ENCODE results near the gene CEP131.
"Not testable (repeated sequence)": the region's sequence is repeated elsewhere in the genome, so short reads cannot be mapped to it uniquely, and the experiment has no call there.

CEP131 gene

DNA sequence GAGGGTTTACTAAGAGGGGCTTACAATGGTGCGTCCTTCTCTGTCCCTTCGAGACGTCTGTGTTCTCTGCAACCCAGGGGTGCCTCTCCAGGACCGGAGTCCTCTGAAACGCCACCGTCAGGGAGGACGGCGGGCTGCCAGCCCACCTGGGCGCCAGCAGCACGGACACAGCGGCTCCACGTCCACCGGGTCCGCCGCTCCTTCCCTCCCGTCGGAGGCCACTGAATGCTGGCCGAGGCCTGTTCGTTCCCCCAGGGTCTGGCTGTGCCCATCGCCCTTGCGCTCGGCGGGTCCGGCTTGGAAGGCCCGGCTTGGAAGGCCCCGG is 15.7 kb upstream of the CEP131 start:
- no peak for DNase-seq

DNA sequence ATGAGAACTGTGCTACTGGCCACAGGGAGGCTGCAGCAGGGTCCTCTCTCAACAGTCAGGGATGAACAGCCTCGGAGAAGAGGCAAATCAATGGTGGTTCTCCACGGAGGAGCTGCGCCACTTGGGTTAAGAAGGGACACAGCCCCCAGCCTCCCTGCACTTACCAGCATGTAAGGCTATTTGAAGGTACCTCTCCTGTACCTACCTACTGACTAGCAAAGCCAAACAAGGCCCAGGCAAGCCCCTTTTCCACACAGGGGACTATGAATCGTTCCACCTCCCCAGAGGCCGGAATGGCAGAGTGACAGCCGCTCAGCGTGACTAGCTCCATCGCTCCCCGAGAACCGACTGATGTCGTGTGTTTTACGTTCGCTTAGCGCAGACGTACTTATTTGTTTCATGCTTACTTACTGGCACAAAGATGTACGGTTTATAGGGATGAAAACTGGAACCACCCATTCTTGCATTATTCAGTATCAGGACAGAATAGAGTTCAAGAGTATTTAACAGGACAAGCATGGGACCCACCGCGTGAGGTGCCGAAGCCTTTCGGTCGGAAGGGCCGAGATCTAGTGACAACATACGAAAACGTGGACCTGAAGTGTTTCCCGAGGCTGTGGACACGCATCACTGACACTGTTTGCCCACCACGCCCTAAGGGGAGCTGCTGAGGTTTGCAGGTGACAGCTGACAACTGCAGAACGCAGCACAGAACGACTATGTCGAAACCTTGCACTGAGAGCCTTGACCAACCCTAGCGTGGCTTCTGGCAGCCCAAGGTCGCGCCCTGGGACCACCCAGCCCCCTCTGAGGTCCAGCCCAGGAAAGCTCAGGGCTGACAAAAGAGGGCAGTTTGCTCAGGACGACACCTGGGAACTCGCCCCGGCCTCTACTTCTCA is 15.1 kb upstream of the CEP131 start:
- no peak for DNase-seq

DNA sequence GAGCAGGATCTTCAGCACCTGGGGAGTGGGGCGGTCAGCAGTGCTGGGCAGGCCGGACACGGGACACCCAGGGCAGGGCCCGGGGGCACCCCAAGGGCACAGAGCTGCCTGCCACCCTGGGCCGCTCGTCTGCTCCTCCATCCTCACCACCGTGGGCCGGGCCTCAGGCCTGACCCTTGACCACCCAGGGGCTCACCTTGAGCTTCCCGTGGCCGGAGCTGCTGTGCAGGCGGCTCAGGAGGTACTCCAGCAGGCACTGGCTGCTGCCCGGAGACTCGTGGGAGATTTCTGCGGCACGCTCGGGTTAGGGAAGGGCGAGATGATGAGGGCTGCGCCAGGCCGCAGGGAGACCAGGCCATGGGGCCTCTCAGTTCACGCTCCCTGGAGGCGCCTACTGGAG is 14.0 kb upstream of the CEP131 start:
- DNase-seq, result no peak

DNA sequence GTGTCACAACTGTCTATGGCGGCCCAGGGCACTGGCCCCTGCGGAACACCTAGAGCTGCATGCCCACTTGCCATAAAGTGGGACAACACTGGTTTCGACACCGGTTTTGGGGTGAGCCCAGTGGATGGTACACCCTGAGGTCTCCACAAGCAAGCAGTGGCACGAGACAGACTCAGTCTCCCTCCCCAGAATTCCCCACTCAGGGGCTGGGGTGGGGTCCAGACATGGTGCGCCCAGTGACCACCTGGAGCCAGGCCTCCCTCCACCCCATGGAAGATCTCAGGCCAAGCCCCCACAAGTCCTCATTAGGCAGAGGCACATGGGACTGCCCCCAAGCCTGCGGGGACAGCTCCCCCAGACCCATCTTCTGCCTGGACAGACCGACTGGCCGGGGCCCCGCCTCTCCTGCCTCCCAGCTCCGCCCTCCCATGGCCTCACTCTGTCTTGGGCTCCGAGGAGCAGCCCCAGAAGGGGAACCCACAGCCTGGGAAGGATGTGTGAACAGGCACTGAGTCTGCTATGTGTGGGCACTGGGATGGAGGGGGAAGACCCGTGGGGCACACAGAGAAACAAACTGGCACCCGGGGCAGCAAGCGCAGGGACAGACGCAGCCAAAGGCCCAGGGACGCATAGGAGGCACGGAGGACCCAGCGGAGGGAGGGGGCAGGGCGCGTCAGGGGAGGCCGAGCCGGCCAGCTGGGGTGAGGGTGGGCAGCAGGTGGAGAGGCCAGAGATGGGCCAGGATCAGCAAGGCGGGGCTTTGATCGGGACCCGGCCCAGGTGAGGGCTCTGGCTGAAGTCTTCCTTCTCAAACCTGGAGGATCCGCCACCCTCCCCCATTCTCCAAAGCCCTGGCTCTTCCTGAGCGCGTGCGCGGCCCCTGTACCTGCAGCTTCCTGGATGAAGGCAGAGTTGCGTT is 13.3 kb upstream of the CEP131 start:
- DNase-seq, result no peak

DNA sequence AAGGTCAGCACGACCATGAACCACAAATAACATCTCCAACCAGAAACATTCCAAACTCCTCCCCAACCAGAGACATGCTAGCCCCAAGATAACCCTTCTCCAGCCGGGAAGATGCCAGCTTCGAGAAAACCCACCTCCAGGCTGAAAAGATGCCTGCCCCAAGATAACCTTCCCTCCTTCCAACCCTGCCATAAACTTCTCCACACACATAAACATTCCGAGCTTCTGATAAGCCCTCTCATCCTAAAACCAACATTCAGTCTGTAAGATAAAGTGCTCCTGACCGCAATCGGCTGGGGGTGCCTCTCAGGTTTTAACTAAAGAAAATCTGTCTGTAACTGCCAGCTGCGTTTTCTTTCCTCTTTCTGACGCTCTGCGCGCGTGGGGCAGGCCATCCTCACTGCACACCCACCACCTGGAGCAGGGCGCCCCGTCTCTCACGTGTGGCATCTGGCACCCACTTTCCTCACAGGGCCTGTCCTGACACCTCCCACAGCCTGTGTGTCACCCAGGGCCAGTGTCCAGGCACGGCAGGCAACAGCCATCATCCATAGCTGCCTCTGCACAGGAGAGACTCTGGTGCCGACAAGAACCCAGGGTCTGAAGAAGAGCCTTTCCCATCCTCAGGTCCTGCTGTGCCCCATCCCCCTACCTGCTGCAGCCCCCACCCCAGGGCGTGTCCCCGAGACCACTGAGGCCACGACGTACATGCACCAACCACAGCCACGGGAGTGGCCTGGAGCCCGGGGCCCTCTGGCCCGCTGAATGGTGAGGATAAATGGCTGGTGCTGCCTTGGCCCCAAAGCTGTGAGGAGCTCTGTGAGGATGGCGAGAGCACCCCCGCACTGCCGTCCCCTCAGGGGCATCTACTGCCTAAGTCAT is 12.4 kb upstream of the CEP131 start:
- DNase-seq, result no peak

DNA sequence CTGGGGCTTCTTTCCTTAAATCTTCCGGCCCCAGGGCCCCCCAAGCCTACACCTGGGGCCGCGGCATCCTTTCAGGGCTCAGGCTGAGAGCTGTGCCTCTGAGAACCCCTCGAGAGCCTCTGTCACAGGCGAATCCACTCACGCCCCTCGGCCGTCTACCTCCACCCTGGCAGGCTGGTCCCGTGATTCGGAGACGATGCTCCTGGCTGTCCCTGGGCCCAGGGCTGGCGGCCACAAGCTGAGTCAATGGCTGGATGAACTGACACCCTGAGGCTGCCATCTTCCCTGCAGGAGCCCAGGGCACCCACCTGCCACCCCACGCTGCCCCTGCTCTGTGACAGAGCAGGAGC is 11.7 kb upstream of the CEP131 start:
- DNase-seq, result no peak

DNA sequence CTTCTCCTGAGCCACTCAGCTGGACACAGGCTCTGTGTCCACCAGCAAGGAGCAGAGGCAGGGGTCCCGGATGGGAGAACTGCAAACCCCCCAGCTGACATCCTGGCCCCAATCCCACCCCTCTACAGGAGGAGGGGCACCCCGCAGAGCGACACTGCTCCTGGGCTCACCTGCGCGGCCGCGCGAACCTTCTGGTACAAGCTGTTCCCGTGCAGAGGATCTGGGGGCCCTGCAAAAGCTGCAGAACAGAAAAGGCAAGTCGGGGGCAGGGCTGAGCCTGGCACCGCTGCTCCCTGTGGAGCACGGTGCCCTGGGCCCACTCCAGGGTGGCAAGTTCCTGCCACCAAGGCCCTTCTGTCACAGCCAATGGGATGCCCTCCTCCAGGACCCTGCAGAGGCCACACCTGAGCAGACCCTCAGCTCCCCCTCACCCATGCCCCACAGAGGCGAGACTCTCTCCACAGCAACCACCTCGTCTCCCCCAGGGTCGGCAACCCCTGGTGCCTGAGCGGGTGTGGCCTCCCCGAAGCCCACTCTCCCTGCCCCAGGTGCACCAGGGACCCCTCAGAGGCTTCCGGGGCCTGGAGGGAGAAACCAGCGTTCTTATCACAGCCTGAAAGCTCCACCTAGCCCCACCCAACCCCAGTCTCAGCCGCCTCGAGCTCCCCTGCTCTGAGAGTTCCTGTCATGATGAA is 11.2 kb upstream of the CEP131 start:
- DNase-seq, result no peak

DNA sequence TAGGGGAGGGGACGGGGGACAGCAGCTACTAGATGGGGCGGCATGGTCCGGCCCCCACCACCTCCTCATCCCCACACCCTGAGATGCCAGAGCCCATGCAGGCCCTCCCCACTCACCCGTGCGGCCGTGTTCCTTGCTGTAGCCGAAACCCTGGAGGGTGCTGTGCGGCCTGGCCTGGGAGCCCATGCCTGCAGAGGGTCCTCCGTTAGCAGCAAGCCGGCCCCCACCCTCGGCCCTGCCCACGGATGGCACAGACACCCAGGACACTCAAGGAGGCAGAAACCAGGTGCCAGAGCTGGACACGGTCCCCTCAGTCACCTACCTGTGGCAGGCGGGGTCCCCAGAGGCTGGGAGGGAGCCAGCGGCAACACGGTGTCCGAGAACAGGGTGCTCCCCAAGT is 10.6 kb upstream of the CEP131 start:
- DNase-seq, result no peak

DNA sequence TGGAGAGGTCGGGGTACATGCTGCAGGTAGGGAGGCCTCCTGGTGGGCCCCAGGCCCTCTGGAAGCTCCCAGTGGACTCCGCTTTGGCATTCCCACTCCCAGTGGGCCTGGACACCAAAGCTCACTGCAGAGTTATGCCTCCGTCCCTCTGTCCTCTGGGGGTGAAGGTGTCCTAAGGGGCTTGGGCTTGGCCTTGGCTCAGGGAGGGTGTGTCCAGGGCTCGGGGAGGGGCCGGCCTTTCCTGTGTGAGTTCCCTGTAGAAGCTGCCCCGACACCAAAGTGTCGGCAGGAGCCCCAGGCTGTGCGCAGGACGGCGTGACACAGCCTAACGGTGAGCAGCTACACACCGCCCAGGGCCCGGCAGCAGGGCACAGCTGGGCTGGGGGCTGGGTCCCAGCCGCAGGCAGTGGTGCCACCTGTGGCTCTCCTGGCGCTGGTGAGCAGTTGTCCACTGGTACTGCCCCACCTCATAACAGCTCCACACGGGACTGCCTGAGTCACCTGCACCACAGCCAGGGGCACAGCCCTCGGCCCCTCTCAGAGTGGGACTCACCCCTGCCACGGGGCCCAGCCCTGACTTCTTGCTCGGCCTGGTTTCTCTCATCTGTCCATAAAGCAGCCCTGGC is 10.0 kb upstream of the CEP131 start:
- DNase-seq, result no peak

DNA sequence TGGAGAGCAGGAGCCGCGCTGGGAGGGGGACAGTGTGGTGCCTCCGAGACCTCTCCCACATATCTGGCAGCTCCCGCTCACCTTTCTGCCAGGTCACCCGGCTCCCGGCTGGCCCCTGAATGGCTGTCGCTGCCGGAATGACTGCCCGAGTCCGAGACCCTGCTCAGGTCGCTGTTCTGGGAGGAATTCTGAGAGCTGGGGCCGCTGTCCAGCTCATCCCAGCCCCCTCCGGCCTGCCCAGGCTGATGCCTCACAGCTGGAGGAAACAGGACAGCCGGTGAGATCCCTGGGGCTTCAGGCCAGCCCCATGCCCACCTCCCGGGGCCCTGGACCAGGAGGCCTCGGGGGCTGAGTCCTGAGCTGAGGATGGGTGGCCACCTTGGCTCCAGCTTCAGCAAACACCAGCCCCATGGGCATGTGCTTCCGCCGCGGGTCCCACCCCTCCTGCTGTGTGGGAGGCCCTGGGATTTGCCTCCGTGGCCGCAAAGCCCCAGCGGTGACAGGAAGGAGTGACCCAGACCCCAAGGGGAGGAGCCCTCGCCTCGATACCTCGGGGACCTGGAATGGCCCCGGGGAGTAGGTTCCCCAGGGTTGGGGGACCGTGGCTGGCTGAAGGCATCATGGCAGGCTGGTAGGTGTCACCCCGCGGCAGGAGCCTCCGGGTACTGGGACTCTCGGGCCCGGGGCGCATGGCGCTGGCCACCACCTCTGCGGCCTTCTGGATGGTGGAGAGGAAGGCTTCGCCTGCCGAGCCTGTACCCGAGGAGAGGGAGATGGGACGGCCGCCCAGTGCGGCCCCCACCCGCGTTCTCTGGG is 9.2 kb upstream of the CEP131 start:
- DNase-seq, result no peak

DNA sequence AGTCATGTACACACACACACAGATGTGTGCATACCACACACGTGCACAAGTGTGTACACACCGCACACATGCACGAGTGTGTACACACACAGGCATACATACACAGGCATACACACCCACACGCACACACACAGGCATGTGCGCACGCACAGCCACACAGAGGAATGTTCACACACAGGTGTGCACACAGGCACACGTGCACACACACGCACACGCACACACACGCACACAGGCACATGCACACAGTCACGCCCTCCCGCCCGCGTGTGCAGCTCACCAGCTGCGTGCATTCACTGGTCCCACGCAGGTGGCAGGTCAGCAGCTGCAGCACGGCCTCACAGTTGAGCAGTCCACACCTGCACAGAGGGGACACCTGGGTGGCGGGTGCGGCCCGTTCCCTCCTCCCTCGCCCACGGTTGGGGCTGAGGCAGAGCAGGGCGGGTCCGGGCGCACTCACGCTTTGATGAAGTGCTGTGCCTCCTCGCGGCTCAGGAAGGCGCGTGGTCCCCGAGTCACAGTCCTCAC is 8.4 kb upstream of the CEP131 start:
- no peak for DNase-seq

DNA sequence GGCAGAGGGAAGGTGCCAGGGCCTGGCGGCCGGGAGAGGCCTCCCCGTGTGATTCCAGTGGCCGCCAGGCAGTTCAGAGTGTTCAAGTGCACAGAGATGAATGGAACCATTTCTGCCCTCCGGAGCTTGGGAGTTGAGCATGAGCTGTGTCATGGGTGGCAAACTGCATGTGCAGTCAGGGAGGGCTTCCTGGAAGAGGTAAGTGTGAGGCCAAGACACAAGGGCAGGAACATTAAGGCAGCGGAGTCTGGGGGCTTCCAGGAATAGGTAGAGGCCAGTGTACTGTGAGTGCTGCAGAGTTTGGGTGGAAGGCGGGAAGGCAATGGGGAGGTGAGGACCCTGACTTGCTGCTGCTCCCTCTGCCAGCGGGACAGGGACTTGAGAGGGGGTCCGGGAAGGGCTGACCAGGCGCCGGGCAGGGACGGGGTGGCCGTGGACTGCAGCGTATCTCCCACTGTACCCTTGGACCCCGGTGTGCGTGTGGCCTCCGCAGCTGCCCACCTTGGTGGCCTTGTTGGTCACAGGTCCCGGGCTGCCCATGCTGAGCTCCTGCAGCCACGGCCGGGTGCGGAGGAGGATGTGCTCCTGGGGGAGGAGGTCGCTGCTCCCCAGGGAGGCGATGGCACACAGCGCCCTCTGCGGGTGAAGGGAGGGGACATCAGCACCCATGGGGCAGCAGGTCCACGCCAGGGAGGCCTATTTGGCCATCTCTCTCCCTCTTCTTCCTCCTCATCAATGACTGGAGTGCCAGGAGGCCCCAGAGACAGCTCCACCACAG is 7.5 kb upstream of the CEP131 start:
- no peak for DNase-seq

DNA sequence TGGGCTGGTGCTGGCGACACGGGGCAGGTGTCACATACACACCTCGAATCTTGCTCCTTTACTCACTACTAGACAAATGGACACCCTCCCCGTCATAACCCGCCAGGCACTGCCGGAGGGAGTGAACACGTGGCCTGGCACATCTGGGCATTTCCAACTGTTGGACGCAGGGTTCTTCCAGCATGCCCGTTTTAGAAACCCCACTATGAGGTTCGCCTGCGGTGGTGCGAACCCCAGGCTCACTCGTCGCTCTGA is 6.8 kb upstream of the CEP131 start:
- DNase-seq, result no peak

DNA sequence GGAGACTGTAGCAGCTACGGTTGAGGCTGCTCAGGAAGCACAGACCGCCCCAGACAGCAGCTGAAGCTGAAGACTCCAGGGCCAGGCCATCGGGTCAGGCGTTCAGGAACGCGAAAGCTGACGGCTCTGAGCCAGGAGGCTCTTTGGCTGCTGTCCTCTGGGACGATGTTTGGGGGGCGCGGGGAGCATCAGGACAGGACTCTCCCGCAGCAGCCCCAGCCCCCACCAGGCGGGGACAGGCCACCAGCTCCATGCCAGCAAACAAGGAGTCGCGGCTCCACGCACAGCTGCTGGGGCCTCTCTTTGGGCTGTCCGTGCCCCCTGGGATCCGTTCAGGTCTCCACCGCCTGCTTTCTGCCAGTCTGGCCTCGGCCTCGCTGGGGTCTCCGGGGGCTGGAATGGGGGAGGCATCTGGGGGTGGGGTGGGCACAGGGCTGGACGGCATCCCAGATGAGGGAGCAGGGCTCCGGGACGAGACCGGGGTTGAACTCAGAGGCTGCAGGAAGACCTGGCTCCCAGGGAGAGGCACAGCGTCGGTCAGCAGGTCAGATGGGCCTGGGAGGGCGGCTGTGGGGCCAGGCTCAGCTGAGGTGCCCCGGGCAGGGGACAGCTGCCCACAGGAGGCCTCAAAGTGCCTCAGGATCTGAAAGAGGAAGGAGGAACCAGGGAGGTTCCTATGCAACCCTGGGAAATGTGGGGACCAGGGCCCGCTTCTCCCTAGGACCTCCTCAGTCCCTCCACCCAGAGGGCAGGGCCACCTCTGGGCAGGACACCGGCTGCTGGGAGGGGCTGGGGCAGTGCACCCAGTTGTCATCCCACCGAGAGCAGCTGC is 6.3 kb upstream of the CEP131 start:
- no peak for DNase-seq

DNA sequence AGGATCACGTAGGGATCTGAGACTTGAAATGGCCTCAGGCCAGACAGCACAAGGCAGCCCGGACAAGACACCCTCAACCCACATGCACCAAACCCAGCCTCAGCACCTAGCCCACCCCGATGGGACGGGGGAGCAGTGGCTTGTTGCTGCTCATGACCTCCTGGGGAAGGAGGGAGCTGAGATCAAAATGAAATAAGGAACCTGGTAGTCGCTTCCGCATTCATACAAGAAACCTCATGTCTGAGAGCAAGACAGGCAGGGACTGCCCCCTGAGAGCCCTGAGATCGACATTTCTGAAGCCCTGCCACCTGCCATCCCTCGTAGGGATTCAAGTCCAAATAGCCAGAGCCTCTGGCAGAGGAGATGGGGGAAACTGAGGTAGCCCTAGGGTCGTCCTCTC is 5.7 kb upstream of the CEP131 start:
- DNase-seq, result no peak

DNA sequence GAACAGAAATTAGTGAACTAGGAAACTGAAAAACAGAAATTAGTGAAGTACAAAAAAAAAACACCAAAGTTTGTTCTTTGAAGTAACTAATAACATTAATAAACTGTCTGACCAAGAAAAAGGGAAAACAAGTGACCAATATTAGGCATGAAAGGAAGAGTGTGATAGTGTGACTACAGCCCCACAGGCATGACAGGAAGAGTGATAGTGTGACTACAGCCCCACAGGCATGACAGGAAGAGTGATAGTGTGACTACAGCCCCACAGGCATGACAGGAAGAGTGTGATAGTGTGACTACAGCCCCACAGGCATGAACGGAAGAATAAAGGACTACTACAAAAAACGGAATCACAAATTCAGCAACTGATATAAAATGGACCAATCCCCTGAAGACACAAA is 4.9 kb upstream of the CEP131 start:
- not testable (repeated sequence) for DNase-seq

DNA sequence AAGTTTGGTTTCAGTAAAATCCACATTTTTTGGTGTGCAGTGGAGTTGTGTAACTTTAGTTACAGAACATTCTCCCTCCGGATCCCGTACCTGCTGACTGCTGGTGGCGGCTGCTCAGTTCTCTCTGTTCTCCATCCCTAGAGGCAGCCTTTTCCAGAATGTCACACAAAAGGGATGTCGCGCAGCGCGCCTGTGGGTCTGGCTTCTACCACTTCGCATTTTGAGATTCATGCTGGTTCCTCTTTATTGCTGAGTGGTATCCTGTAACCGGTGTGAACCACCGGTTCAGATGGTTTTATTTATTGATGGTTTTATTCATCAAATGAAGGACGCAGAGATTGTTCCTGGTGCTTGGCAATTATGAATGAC is 981 bp upstream of the CEP131 start:
- DNase-seq, result no peak

DNA sequence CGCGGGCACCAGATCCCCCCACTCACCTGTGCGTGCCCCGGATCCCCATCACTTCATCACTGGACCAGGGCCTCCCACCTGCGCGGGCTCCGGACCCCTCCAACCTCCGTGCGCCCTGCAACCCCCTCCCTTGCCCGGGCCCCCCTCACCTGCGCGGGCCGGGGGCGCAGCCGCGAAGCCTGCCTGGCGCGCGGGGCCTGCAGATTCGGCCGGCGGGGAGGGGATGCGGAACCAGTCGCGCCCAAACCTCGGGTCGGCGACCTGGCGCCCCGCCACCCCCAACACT is 202 bp downstream of the CEP131 start:
- no peak for DNase-seq

DNA sequence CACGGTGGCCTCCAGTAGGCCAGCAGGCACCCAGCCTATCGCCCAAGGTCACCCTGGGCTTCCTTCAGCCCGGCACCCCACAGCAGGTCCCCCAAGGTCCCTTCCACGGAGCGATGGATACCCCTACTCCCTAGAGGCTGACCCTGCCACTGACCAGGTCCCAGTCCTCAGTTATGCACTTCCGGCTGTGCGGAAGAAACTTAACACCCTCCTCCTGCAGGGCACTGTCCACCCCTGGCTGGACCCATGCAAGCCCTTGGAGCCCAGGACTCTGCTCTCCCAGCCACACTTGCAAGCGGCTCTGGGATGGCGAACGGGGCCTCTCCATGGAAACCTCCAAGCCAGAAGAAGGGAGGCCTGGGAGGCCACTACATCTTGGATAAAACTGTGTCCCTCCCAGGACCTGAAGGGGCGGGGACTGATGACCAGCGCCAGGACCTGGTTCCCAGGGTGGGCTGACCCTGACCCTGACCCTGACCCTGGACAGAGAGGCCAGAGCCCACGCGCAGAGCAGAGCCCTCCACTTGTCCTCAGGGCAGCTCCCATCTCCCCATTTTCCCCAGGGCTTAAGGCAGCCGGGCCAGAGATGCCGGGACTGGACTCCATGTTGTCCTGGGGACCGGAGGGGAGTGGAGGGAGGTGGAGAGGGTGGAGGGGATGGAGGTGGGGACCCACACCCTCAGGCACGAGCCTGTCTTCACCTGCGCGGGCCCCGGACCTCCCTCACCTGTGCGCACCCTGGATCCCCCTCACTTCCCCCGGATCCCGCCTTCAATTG is 734 bp downstream of the CEP131 start:
- DNase-seq, result no peak

All from activated naive CD4-positive, alpha-beta T cell treated with Interleukin-2 at 50 U/mL for 16 hours (primary cell).